ENCODE measurements around the gene TLE5. TPM values are rescaled to one million over a fixed set of nuclear protein-coding genes. Genes with fewer than 3 reads are reported as not detected.

The TLE5 gene
- total RNA-seq, 4 donors from 2014 or later, result 449 to 1,111 (median 479) TPM

DNA sequence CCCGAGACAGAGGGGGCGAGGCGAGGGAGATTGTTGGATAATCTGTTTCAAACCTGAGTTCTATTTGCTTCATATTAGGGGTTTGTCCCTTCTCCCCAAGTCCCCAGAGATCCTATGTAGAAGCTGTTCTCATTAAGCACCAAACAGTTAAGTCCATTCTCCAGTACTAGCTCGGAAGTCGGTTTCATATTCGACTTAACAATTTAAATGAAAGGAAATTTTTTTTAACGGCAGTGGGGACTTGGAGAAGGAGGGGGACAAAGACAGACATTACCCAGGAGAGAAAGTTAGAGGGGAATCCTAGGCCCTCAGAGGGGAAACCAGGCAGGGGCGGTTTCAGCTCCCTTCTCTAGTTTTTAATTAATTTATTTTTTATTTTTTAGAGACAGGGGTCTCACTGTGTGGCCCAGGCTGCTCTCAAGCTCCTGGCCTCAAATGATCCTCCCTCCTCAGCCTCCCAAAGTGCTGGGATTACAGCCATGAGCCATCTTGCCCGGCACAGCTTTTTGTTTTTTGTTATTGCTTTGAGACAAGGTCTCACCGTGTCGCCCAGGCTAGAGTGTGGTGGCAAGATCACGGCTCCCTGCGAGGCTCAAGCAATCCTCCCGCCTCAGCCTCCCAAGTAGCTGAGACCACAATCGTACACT, 19.6 kb downstream of the TLE5 start:
- TF ChIP-seq POLR2A (IDR thresholded peaks at IDR 0.05), result no peak
- TF ChIP-seq, protein P1, sequence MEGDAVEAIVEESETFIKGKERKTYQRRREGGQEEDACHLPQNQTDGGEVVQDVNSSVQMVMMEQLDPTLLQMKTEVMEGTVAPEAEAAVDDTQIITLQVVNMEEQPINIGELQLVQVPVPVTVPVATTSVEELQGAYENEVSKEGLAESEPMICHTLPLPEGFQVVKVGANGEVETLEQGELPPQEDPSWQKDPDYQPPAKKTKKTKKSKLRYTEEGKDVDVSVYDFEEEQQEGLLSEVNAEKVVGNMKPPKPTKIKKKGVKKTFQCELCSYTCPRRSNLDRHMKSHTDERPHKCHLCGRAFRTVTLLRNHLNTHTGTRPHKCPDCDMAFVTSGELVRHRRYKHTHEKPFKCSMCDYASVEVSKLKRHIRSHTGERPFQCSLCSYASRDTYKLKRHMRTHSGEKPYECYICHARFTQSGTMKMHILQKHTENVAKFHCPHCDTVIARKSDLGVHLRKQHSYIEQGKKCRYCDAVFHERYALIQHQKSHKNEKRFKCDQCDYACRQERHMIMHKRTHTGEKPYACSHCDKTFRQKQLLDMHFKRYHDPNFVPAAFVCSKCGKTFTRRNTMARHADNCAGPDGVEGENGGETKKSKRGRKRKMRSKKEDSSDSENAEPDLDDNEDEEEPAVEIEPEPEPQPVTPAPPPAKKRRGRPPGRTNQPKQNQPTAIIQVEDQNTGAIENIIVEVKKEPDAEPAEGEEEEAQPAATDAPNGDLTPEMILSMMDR (IDR thresholded peaks at IDR 0.05), result no peak
- TF ChIP-seq EP300 (IDR thresholded peaks at IDR 0.05), result no peak
- H3K4me1 ChIP-seq, result peaks cover 0 to 34% (median 9%) of the 10 kb centered on the region in 4 donors
- no peaks in the 10 kb centered on the region for H3K27me3 ChIP-seq
- H3K4me3 ChIP-seq, result peak overlapping the region in 2 of 4 donors; percentile 7 to 34
- DNase-seq (ENCODE audit: low spot score in 2 of 2), result no peak
- H3K9me3 ChIP-seq, result no peaks in the 10 kb centered on the region
- H3K36me3 ChIP-seq, result no peaks in the 10 kb centered on the region
- peak overlapping the region in 3 of 4 donors; percentile 41 to 70 (median 66) for H3K27ac ChIP-seq
- 36% methylated on average over 15 of the region's 15 CpGs for WGBS, 2 donors

DNA sequence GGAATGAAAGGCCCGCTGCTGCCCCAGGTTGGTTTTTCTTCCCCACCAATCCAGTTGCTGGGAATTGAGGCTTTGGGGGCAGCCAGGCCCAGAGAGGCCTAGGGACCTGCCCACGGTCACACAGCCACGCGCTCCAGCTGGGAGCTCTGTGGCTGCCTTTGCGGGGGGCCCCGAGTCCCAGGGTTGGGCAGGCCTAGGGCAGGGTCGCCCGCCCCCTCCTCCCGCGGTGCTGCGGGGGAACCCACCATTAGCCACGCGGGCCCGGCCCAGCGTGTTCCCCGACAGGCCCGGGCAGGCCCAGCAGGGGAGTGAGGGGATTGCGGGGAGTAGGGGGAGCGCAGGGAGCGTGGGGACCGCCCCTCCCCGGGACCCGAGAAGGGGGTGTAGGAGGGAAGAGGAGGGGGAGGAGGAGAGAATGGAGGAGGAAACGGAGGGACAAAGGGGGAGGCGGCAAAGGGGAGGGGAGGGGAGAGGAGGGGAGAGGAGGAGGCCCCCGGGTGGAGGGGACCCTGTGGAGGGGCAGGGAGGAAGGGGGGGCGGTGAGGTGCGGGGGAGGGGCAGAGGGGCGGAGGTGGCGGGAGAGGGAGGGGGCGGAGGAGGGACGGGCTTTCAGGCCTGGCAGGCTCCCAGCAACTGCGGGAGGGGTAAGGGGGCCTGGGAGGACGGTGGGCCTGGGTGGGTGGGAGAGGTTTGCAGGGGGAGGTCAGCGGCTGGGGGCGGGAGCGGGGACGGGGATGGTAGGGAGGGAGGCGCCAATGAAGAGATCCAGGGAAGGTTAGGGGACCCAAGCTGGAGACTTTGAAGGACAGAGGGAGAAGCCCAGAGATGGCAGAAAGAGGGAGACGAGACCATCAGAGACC, 20.3 kb downstream of the TLE5 start:
- WGBS, 2 donors, result 17 to 20% methylated on average over 16 to 32 of the region's 40 CpGs
- peak overlapping the region in 3 of 4 donors; percentile 41 to 73 (median 70) for H3K27ac ChIP-seq
- H3K9me3 ChIP-seq, result no peaks in the 10 kb centered on the region
- peak overlapping the region in 3 of 4 donors; percentile 3 to 34 (median 7) for H3K4me3 ChIP-seq
- H3K36me3 ChIP-seq, result no peaks in the 10 kb centered on the region
- H3K4me1 ChIP-seq, result peaks cover 0 to 27% (median 6%) of the 10 kb centered on the region in 4 donors
- no peak for TF ChIP-seq EP300 (IDR thresholded peaks at IDR 0.05)
- TF ChIP-seq, protein P1 (IDR thresholded peaks at IDR 0.05), result no peak
- no peak for TF ChIP-seq POLR2A (IDR thresholded peaks at IDR 0.05)
- no peak for DNase-seq (ENCODE audit: low spot score in 2 of 2)
- H3K27me3 ChIP-seq, result no peaks in the 10 kb centered on the region

DNA sequence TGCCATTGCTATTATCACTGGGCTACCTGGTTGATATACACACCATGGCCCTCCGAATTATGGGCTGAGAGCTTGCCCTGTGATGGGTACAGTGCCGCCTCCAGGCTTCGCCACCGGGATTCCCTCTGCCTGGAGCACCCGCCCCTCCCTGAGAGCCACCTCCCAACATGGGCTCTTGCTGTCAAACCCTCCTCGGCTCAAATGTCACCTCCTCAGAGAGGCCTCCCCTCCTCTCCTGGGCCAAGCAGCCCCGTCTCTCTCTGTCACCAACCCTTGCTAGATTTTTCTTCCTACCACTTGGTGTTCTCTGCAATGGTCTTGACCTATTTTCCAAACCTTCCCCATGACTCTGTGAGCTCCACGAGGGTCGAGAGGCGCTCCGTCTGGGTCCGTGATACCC, 21.0 kb downstream of the TLE5 start:
- H3K27ac ChIP-seq, result peak overlapping the region in 3 of 4 donors; percentile 41 to 73 (median 70)

DNA sequence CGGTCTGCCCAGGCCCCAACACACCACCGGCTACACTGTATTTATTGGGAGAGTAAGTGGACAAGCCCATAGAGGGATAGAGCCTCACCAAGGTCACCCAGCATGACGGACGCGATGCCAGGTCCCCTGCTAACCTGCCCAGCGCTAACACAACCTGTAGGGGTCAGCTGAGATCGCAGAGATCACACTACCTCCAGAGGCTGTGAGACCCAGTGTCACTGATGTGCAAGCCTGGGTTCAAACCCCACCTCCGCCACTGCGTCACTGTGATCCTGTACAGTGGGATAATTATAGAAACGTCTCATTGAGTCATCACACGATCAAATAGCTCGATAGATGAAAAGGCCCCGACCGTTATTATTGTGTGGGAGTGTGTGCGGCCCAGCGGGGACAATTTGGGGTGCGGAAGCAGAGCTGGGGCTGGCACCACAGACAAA, 22.6 kb downstream of the TLE5 start:
- no peaks in the 10 kb centered on the region for H3K9me3 ChIP-seq

More for the DNA sequence above, 21.0 kb downstream of the TLE5 start:
- TF ChIP-seq, protein P1 (IDR thresholded peaks at IDR 0.05), result no peak
- TF ChIP-seq EP300 (IDR thresholded peaks at IDR 0.05) (no peak), POLR2A (IDR thresholded peaks at IDR 0.05) (no peak)
- 76 to 78% methylated on average over 12 of the region's 12 CpGs for WGBS, 2 donors
- H3K4me1 ChIP-seq, result peaks cover 0 to 27% (median 9%) of the 10 kb centered on the region in 4 donors
- H3K9me3 ChIP-seq, result no peaks in the 10 kb centered on the region
- no peaks in the 10 kb centered on the region for H3K36me3 ChIP-seq
- H3K4me3 ChIP-seq, result no peak overlapping the region
- H3K27me3 ChIP-seq, result no peaks in the 10 kb centered on the region
- no peak for DNase-seq (ENCODE audit: low spot score in 2 of 2)

More for the DNA sequence above, 22.6 kb downstream of the TLE5 start:
- H3K36me3 ChIP-seq, result no peaks in the 10 kb centered on the region
- H3K27ac ChIP-seq, result peak overlapping the region in 2 of 4 donors; percentile 36 to 41
- no peak overlapping the region for H3K4me3 ChIP-seq
- no peaks in the 10 kb centered on the region for H3K27me3 ChIP-seq
- TF ChIP-seq POLR2A (IDR thresholded peaks at IDR 0.05), result no peak
- TF ChIP-seq EP300 (IDR thresholded peaks at IDR 0.05), result no peak
- TF ChIP-seq, protein P1 (IDR thresholded peaks at IDR 0.05), result no peak
- H3K4me1 ChIP-seq, result peaks cover 0 to 36% (median 15%) of the 10 kb centered on the region in 4 donors
- 50 to 58% methylated on average over 13 to 17 of the region's 17 CpGs for WGBS, 2 donors
- no peak for DNase-seq (ENCODE audit: low spot score in 2 of 2)

Data from tibial nerve (tissue), 4 donors.